CD14-positive monocyte (primary cell): ENCODE measurements around the gene FARP1. TPM values are rescaled to one million over a fixed set of nuclear protein-coding genes. Genes with fewer than 3 reads are reported as not detected.

Source experiments
- DNase-seq, 3 donors: peaks; one replicate each; pipeline ENCODE4 v3.0.0-alpha.2; 2011 to 2022
- H2AFZ ChIP-seq: 2 replicates; pipeline ENCODE4 v1.6.0; 2012; ENCODE audit warnings: mild to moderate bottlenecking, low read depth, low read length, inconsistent platforms; ENCODE audit not compliant: insufficient read depth, poor library complexity, severe bottlenecking
- H3K27ac ChIP-seq, 2 donors: 1 replicate in 1 of 2; 2 replicates in 1 of 2; pipeline ENCODE4 v1.5.1; 2012 to 2013; ENCODE audit warnings: low read length in 2 of 2, control low read depth in 1 of 2, inconsistent platforms in 1 of 2, low read depth in 1 of 2, mild to moderate bottlenecking in 1 of 2
- H3K27me3 ChIP-seq, 2 donors: one replicate each; pipeline versions ENCODE4 v1.6.0 to v1.6.1; 2011 to 2013; ENCODE audit warnings: low read length in 2 of 2; ENCODE audit not compliant: control insufficient read depth in 2 of 2, insufficient read depth in 2 of 2
- H3K36me3 ChIP-seq, 2 donors: replicated peaks in 1 of 2; 1 replicate in 1 of 2; 2 replicates in 1 of 2; pipeline versions ENCODE4 v1.5.1 to v1.6.1; 2012 to 2013; ENCODE audit warnings: low read length in 2 of 2, control low read depth in 1 of 2, inconsistent platforms in 1 of 2, mild to moderate bottlenecking in 1 of 2; ENCODE audit not compliant: insufficient read depth in 2 of 2, control insufficient read depth in 1 of 2
- H3K4me1 ChIP-seq, 2 donors: 1 replicate in 1 of 2; 2 replicates in 1 of 2; pipeline versions ENCODE4 v1.5.1 to v1.6.1; 2012 to 2013; ENCODE audit warnings: low read length in 2 of 2, control low read depth in 1 of 2, inconsistent platforms in 1 of 2, mild to moderate bottlenecking in 1 of 2, moderate library complexity in 1 of 2; ENCODE audit not compliant: insufficient read depth in 2 of 2, control insufficient read depth in 1 of 2
- H3K4me2 ChIP-seq: replicated peaks from 2 replicates; pipeline ENCODE3; 2012; ENCODE audit warnings: low read length, moderate library complexity, mild to moderate bottlenecking; ENCODE audit not compliant: poor library complexity, severe bottlenecking; ENCODE audit errors: extremely low read depth
- H3K4me3 ChIP-seq, 3 experiments: fragments of 200-600 bp in 1 of 3; sonication (generic) in 1 of 3; replicated peaks in 1 of 3; 1 replicate in 2 of 3; 2 replicates in 1 of 3; pipeline ENCODE4 v1.5.1; 2011 to 2013; ENCODE audit warnings: low read length in 3 of 3, mild to moderate bottlenecking in 3 of 3, control low read depth in 2 of 3, low read depth in 2 of 3, inconsistent platforms in 1 of 3, moderate library complexity in 1 of 3
- H3K79me2 ChIP-seq: 2 replicates; pipeline ENCODE4 v1.6.0; 2012; ENCODE audit warnings: mild to moderate bottlenecking, control low read depth, inconsistent platforms, low read length, moderate library complexity; ENCODE audit not compliant: insufficient read depth
- H3K9ac ChIP-seq: 2 replicates; pipeline ENCODE4 v1.6.0; 2017; ENCODE audit warnings: low read length, mild to moderate bottlenecking; ENCODE audit not compliant: insufficient read depth, poor library complexity, severe bottlenecking
- H3K9me3 ChIP-seq, 2 donors: replicated peaks in 1 of 2; 1 replicate in 1 of 2; 2 replicates in 1 of 2; pipeline versions ENCODE4 v1.5.1 to v1.6.1; 2012 to 2013; ENCODE audit warnings: low read length in 2 of 2, control low read depth in 1 of 2; ENCODE audit not compliant: control insufficient read depth in 1 of 2, insufficient read depth in 1 of 2
- H4K20me1 ChIP-seq: 2 replicates; pipeline ENCODE4 v1.6.0; 2012; ENCODE audit warnings: mild to moderate bottlenecking, low read length, control low read depth, moderate library complexity; ENCODE audit not compliant: insufficient read depth
- H3K27ac Mint-ChIP-seq, 7 donors: one replicate each; pipeline ENCODE4 v1.8.0; 2020; ENCODE audit warnings: mild to moderate bottlenecking in 7 of 7, mixed read lengths in 7 of 7, moderate library complexity in 6 of 7, inconsistent platforms in 2 of 7
- H3K27me3 Mint-ChIP-seq, 3 donors: one replicate each; pipeline ENCODE4 v1.8.0; 2021 to 2022; ENCODE audit warnings: low read depth in 3 of 3, mild to moderate bottlenecking in 3 of 3, mixed read lengths in 3 of 3, moderate library complexity in 3 of 3, inconsistent platforms in 1 of 3
- H3K36me3 Mint-ChIP-seq, 2 donors: one replicate each; pipeline ENCODE4 v1.8.0; 2020; ENCODE audit warnings: mixed read lengths in 2 of 2, inconsistent platforms in 1 of 2, mild to moderate bottlenecking in 1 of 2
- H3K4me1 Mint-ChIP-seq: one replicate; pipeline ENCODE4 v1.8.0; 2020; ENCODE audit warnings: mild to moderate bottlenecking, mixed read lengths
- H3K4me3 Mint-ChIP-seq, 2 donors: one replicate each; pipeline ENCODE4 v1.8.0; 2020; ENCODE audit warnings: mild to moderate bottlenecking in 2 of 2, mixed read lengths in 2 of 2, moderate library complexity in 1 of 2
- H3K9me3 Mint-ChIP-seq, 7 donors: one replicate each; pipeline ENCODE4 v1.8.0; 2020 to 2022; ENCODE audit warnings: mixed read lengths in 7 of 7, mild to moderate bottlenecking in 6 of 7, moderate library complexity in 6 of 7, inconsistent platforms in 2 of 7
- WGBS: methylation state at CpG from one replicate; pipeline ENCODE4 v1.1.5; 2013; ENCODE audit warnings: missing lambda C conversion rate; ENCODE audit not compliant: insufficient coverage; 5-methylcytosine and 5-hydroxymethylcytosine counted together
- intact Hi-C, 2 donors: fragments of 100-400 bp; cut with micrococcal nuclease; formaldehyde crosslinking; loops; one replicate each; pipeline versions ENCODE4 v1.15.0 to v1.15.1; 2023
- polyA plus RNA-seq, 3 donors: library from polyadenylated mRNA; depleted of rRNA in 1 of 3; unstranded in 2 of 3; stranded (reverse) in 1 of 3; fragments of 300-500 nt in 2 of 3; fragments of >200 nt in 1 of 3; fragmentation: Illumina TruSeq in 2 of 3; gene quantifications; 1 replicate in 2 of 3; 2 replicates in 1 of 3; pipeline ENCODE4 v1.2.3, GENCODE V29; 2012 to 2021
- TF ChIP-seq, protein P1 (sequence below): fragments of 200-600 bp; IDR thresholded peaks from one replicate; pipeline ENCODE4 v1.8.0; 2022; ENCODE audit warnings: antibody characterized with exemption, mild to moderate bottlenecking

The FARP1 gene
- polyA plus RNA-seq, 3 donors = 0.01 to 0.16 (median 0.12) TPM

- intact Hi-C loops = no loop called here
- no peaks in the 10 kb centered on the region for H3K36me3 ChIP-seq
- Mint-ChIP-seq H3K36me3 (no peaks in the 10 kb centered on the region), H3K27ac (no peak overlapping the region), H3K27me3 (peaks cover 0 to 8% (median 1%) of the 10 kb centered on the region in 3 donors), H3K4me3 (peak overlapping the region in 1 of 2 donors; percentile 1), H3K9me3 (peaks cover 3 to 14% (median 4%) of the 10 kb centered on the region in 7 donors), H3K4me1 (no peaks in the 10 kb centered on the region)
- no peaks in the 10 kb centered on the region for H3K4me1 ChIP-seq
- H2AFZ ChIP-seq = no peak overlapping the region
- H3K27ac ChIP-seq = no peak overlapping the region
- WGBS = 58% methylated on average over 2 of the region's 4 CpGs
- no peaks in the 10 kb centered on the region for H4K20me1 ChIP-seq
- no peaks in the 10 kb centered on the region for H3K9me3 ChIP-seq
- no peak overlapping the region for H3K4me3 ChIP-seq
- H3K4me2 ChIP-seq = no peak overlapping the region
- no peaks in the 10 kb centered on the region for H3K79me2 ChIP-seq
- DNase-seq = no peak
- no peaks in the 10 kb centered on the region for H3K27me3 ChIP-seq
- TF ChIP-seq, protein P1, sequence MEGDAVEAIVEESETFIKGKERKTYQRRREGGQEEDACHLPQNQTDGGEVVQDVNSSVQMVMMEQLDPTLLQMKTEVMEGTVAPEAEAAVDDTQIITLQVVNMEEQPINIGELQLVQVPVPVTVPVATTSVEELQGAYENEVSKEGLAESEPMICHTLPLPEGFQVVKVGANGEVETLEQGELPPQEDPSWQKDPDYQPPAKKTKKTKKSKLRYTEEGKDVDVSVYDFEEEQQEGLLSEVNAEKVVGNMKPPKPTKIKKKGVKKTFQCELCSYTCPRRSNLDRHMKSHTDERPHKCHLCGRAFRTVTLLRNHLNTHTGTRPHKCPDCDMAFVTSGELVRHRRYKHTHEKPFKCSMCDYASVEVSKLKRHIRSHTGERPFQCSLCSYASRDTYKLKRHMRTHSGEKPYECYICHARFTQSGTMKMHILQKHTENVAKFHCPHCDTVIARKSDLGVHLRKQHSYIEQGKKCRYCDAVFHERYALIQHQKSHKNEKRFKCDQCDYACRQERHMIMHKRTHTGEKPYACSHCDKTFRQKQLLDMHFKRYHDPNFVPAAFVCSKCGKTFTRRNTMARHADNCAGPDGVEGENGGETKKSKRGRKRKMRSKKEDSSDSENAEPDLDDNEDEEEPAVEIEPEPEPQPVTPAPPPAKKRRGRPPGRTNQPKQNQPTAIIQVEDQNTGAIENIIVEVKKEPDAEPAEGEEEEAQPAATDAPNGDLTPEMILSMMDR = no peak
- no peak overlapping the region for H3K9ac ChIP-seq
Observed at GRCh38 chr13:98099627-98100026, 43.3 kb upstream of the FARP1 start.

- Histone ChIP-seq H3K79me2 (no peaks in the 10 kb centered on the region), H3K9ac (no peak overlapping the region), H3K27me3 (no peaks in the 10 kb centered on the region), H3K27ac (no peak overlapping the region), H3K4me2 (no peak overlapping the region), H3K9me3 (no peaks in the 10 kb centered on the region), H2AFZ (no peak overlapping the region), H3K36me3 (no peaks in the 10 kb centered on the region), H4K20me1 (no peaks in the 10 kb centered on the region), H3K4me3 (no peak overlapping the region), H3K4me1 (no peaks in the 10 kb centered on the region)
- no peaks in the 10 kb centered on the region for H3K4me1 Mint-ChIP-seq
- WGBS = 84% methylated on average over 7 of the region's 10 CpGs
- H3K4me3 Mint-ChIP-seq = no peak overlapping the region
- intact Hi-C loops = no loop called here
- peaks cover 3 to 12% (median 6%) of the 10 kb centered on the region in 7 donors for H3K9me3 Mint-ChIP-seq
- DNase-seq = no peak
- H3K27me3 Mint-ChIP-seq = peaks cover 0 to 8% (median 2%) of the 10 kb centered on the region in 3 donors
- TF ChIP-seq, protein P1 = no peak
- H3K36me3 Mint-ChIP-seq = no peaks in the 10 kb centered on the region
- no peak overlapping the region for H3K27ac Mint-ChIP-seq
Observed at GRCh38 chr13:98100481-98100880, 42.4 kb upstream of the FARP1 start.
